ENCODE data around the gene DOK6.

DNA sequence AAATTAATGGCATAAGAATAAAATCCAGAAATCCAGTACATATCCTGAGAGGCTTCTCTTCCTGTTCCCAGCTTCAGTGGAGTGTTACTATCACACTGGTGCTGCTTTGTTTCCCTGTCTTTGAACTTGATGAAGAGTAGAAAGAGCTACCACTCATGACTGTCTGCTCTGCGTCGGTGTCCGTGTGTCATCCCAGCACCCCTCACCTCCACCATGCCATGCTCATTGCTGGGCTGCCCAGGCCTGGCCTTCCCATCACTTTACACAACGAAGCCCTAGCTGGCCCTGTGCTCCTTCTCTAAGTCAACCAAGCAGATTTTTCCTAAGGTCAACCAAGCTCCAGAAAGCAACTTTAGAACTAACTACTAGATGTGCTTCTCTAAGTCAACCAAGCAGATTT lies 215.4 kb downstream of the DOK6 start:
- TF ChIP-seq, protein P1, sequence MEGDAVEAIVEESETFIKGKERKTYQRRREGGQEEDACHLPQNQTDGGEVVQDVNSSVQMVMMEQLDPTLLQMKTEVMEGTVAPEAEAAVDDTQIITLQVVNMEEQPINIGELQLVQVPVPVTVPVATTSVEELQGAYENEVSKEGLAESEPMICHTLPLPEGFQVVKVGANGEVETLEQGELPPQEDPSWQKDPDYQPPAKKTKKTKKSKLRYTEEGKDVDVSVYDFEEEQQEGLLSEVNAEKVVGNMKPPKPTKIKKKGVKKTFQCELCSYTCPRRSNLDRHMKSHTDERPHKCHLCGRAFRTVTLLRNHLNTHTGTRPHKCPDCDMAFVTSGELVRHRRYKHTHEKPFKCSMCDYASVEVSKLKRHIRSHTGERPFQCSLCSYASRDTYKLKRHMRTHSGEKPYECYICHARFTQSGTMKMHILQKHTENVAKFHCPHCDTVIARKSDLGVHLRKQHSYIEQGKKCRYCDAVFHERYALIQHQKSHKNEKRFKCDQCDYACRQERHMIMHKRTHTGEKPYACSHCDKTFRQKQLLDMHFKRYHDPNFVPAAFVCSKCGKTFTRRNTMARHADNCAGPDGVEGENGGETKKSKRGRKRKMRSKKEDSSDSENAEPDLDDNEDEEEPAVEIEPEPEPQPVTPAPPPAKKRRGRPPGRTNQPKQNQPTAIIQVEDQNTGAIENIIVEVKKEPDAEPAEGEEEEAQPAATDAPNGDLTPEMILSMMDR (IDR thresholded peaks at IDR 0.05), result no peak
- TF ChIP-seq POLR2A (IDR thresholded peaks at IDR 0.05), result no peak
